GM21526 (cell line): ENCODE measurements around the gene NCF4.

ENCODE experiments used
- ATAC-seq: cut with Tn5 transposase; IDR thresholded peaks from one replicate; pipeline ENCODE4 v1.9.1; 2021; ENCODE audit warnings: moderate library complexity; ENCODE audit not compliant: unreplicated experiment, low FRiP score

The NCF4 gene

DNA sequence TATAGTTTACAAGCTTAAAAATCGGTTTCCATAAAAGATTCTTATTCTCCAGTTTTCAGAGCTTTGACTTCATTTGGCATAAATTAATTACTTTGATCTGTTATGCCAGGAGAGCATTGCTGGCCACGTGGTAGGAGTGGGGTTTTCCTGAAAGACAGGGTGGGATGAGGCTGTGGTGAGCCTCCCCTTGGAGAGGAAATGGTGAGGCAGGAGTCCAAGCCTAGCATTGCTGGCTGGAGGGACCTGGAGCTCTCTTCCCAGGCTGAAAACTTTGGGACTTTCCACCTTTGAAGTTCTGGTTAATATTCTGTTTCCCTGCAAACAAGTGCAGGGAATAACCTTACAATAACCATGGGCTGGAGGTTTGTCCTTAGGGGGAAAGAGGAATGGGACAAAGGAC lies 31.5 kb downstream of the NCF4 start:
- ATAC-seq = no peak

DNA sequence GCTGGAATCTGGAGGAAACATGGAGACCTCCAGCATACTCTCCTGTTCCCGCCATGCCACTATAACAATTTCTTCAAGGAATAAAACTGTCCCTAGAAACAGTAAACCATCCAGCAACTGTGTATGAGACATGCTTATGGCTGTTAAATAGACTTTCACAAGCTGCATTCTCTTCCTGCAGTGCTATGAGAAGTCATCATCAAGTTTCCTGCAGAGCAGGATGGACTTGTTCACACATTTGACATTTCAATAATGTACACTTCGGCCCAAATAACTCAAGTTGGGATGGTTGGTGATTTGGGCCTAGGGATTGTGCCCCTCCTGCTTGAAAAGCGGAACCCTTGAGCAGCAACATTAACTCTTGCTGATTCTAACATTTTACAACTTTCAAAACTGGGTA lies 32.5 kb downstream of the NCF4 start:
- no peak for ATAC-seq

GRCh38 chr22:36894266-36894665 lies 33.5 kb downstream of the NCF4 start:
- ATAC-seq = no peak

DNA sequence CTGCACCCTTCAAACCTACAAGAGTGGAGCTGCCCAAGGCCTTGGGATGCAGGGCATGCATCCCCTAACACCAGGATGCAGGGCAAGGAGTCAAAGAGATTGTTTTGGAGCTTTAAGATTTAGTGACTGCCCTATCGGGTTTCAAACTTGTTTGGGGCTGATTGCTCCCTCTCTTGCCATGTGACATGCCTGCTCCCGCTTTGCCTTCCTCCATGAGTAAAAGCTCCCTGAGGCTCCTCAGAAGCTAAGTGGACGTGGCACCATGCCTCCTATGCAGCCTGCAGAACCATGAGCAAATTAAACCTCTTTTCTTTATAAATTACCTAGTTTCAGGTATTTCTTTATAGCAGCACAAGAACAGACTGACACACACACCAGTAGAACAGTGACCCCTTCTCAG lies 36.8 kb downstream of the NCF4 start:
- no peak for ATAC-seq

DNA sequence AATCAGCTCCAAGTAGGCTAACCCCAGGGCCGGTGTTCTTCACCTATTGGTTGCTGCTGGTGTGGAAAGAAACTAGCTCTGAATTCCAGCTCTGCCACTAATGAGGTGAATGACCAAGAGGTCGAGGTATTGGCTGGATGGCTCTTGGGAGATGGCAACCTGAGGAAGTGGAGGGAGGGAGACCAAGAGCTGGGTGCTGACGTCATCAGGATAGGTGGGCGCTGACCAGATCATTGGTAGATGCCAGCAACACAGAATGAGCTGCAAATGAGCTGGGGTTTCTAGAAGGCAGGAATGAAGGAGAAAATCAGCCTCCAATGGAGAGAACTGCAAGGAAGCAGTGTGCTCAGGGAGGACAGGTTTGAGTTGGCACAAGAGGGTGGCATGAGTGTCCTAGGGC lies 37.9 kb downstream of the NCF4 start:
- ATAC-seq = no peak

DNA sequence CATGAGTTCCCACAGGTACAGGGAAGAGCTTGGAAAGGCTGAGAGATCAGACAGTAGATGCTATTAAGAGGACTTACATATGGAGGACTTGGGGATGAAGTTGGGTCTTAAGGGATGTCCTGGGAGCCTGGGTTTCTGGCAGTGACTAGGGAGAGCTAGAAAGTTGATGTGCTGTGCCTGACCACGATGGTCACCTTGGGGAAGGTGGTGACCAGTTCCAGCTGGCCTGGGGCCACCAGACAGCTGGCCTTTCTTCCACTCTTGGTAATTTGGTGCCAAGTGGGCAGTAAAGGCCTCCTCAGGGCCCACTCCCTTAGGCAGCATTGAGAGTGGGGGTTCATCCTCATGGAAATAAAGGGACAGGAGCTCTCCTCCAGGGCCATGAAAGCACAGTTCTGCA lies 38.7 kb downstream of the NCF4 start:
- ATAC-seq = no peak

DNA sequence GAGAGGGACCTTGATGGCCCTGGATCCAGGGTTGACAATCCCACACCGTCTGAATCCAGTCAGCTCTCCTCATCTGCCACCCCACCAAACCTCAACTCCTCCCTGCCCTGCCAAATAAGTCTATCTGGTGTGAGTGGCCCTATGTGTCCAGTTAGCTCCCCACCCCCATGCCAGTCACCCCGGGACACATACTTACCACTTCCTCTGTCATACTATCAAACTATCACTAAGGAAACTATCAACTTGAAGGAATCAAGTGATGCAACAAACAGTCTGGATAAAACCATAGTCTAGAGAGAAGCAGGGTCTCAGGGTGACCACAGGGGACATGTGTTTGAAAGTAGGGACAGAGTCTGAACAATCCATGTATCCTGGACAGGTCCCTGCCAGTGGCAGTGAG lies 39.4 kb downstream of the NCF4 start:
- no peak for ATAC-seq

GRCh38 chr22:36900880-36901279 lies 40.1 kb downstream of the NCF4 start:
- no peak for ATAC-seq

DNA sequence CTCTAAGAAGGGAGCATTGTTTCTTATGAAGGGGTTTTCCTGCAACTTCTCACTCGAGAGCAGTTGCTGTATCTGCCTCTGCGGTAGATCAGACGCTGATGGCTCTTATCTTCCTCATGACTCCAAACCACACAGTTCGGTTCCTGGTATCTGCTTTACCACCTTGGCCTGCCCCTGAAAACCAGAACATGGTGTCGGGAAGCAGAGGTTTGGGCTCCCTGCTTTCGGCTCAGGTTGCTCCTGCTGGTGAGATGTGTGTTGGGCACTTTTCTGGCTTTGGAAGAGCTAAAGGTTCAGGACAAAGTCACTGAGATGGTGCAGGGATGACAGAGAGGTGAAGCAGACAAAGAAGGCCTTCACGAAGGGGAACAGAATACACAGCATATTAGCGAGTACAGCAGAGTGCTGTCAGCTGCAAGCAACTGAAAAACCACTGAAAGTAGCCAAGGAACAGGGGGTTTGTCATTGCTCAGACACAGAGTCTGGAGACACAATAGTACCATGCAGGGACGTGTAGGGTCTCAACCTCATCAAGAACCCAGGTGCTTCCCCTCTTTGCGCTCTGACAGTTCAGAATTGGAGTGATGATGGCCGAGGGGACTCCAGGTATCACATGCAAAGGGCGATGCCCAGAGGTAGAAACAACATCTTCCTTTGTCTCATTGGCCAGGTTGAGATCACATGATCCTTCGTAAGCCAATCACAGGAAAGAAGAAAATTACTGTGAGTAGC lies 40.8 kb downstream of the NCF4 start:
- ATAC-seq = peak; percentile 53

- no peak for ATAC-seq
Measured at GRCh38 chr22:36902143-36902926, 41.5 kb downstream of the NCF4 start.

DNA sequence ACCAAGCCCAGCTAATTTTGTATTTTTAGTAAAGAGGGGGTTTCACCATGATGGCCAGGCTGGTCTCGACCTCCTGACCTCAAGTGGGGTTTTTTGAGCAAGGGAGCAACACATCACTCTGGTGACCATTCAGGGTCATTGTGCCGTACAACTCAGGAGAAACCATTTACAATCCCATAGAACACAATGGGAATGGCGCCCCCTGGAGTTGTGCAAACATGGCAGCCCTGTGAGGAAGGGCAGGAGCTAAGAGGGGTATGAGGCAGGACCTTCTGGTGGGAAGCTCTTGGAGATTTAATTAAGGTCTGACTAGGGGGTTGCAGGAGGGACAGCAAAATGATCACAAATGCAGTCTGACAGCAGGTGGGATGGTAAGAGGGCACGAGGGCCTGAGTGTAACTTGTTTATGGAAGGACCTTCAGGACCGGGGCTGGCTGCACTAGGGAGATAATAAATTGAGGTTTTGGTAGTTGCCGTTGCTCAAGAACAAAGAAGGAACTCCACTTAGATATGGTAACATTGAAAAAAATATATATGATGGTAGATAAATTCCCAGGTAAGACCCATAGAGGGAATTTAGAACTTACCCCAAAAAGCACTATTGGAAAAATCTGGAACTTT lies 43.6 kb downstream of the NCF4 start:
- ATAC-seq = no peak

DNA sequence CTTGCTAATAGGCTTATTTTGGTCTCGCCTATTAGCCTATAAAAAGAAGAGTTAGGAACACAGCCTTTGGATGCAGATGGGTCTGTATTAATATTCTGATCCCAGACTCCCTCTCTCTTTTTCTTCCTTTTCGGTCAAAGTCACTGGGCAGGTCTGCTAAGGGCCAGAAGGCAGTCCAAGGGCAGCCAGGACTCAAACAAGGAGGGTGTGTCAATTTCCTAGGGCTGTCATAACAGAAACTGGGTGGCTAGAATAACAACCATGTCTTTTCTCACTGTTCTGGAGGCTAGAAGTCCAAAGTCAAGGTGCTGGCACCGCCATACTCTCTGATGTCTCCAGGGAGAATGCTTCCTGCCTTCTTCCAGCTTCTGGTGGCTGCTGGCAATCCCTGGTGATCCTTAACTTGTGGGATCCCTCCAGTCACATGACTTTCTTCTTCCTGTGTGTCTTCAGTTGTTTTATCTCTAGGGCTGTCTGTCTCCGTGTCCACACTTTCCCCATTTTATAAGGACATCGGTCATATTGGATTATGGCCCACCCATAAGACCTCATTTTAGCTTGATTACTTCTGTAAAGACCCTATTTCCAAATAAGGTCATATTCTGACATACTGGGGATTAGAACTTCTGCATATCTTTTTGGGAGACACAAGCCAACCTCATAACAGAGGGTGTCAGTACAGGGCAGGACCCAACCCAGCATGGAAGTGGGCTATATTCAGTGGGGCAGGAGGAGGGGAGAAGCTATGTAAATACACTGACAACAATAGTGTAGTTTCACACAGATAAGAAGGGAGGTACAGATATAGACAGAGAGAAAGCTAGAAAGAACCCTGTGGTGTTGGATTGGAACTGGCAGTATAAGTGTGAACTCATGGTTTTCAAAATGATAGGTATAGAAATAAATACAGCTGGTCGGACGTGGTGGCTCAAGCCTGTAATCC lies 46.7 kb downstream of the NCF4 start:
- ATAC-seq = no peak

- ATAC-seq = no peak
Measured at GRCh38 chr22:36910461-36910860, 49.7 kb downstream of the NCF4 start.

DNA sequence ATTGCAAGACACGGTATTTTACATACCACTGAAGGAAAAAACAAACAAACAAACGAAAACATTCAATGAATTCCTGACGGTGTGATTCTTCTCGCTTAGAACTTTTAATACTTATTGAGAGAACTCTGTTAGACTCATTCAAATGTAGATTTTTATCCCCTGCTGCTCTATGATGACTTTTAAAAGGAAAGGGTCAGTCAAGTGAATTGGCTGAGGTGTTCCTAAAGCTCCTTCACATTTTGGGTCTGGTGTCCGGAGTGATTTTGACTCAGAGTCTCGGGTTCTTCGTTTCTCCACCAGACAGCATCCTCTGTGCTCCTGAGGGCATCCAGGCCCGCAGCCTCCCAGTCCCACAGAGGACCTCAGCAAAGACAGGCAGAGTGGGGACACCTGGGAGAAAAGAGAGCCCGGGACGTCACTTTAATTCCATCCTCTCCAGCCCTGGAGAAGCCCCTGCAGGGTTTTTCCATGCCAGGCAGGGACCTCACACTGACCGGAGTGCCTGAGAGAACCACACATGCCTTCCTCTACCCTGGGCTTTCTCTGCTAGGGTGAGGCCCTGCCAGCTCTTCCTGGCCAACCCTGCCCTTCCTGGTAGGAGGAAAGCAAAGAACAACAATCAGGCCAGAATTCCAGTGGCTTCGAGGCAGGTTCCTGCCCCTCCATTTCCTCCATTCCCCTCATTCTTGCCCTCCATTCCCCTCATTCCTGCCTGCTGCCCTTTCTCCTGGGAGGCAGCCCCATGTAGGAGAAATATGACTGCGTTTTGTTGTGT lies 51.3 kb downstream of the NCF4 start:
- no peak for ATAC-seq

GRCh38 chr22:36912694-36913426 lies 52.1 kb downstream of the NCF4 start:
- ATAC-seq = no peak

DNA sequence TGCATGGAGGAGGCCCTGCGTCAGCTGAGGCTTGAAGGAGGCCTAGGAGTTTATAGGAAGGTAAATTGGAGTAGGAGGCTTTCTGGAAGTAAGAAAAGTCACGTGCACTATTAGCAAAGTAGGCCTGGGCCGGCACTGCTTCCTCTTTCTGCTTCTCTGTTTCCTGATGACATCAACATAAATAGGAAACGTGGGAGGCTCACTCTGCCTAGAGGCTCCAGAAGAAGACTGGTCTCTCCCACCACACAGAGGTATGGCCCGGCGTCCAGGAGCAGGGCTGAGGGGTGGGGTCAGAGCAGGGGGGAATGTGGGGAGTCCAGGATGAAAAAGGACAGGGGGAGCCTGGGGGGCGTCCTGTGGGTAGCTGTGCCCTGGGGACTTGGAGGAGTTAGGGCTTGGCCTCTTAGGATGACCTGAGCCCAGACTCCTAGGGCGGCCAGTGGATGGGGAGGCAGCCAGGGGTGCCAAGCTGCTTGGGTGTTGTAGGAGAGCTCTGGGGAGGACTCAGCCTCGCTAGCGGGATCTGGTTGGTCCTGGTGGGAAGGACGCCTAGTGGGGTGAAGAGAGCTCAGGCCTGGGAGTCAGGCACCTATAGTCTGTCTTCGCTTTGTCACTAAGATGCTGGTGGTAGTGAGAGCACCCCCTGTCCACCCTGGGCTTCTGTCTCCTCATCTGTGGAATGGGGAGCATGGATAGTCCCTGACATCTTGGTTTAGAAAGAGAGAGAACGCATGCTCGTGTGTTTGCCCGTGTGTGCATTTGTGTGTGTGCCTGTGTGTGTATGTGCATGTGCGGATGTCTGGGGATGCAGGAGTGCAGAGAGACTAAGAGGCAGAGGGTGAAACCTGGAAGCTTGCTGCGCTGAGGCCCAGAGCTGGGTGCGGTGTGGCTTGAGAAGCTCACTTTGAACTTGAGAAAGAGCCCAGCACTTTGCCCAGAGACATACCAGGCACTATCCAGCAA lies 52.9 kb downstream of the NCF4 start, which contains the start of gene CSF2RB:
TSS of gene CSF2RB (plus strand) at position 202 of the 963 bp plus-strand sequence. CDS start 8,580 bp downstream, outside the sequence.
- peak; percentile 46 for ATAC-seq

- ATAC-seq = no peak
Measured at GRCh38 chr22:36914390-36914752, 53.6 kb downstream of the NCF4 start.

DNA sequence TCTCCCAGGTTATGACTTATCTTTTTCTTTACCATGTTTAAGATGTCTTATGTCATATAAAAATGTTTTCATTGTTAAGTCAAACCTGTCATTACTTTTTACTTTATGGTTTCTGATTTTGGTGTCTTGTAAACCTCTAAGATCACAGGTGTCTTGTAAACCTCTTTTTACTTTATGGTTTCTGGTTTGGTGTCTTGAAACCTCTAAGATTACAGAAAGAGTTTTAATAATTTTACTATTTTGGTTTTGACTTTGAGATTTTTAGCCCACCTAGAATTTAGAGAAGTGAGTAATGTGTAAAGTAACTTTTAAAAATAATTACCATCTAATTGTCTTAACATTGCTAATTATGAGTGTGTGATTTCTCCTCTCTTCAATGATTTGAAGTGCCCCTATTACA lies 55.2 kb downstream of the NCF4 start:
- no peak for ATAC-seq
